GM19452 (cell line): Measurements from ENCODE around the gene CLCN2.
A peak's percentile ranks its signal among the peaks of the same experiment; 100 is the strongest.

Experiments used
- ATAC-seq: cut with Tn5 transposase; IDR thresholded peaks from one replicate; pipeline ENCODE4 v1.9.1; 2021; ENCODE audit not compliant: unreplicated experiment

The CLCN2 gene

GRCh38 chr3:184332370-184333090, 28.9 kb downstream of the CLCN2 start:
- ATAC-seq: no peak

- ATAC-seq: no peak
Observed at GRCh38 chr3:184328516-184328915, 32.9 kb downstream of the CLCN2 start.

GRCh38 chr3:184327171-184327570, 34.2 kb downstream of the CLCN2 start:
- ATAC-seq: no peak

- ATAC-seq: no peak
Observed at GRCh38 chr3:184325715-184326369, 35.6 kb downstream of the CLCN2 start.

- no peak for ATAC-seq
Observed at GRCh38 chr3:184325269-184325668, 36.1 kb downstream of the CLCN2 start.

- no peak for ATAC-seq
Observed at GRCh38 chr3:184323696-184324095, 37.7 kb downstream of the CLCN2 start.

GRCh38 chr3:184322731-184323487, 38.5 kb downstream of the CLCN2 start:
- ATAC-seq: no peak

GRCh38 chr3:184321666-184322065, 39.7 kb downstream of the CLCN2 start:
- ATAC-seq: no peak

- no peak for ATAC-seq
Observed at GRCh38 chr3:184320104-184320445, 41.3 kb downstream of the CLCN2 start.

GRCh38 chr3:184317201-184317600, 44.2 kb downstream of the CLCN2 start:
- no peak for ATAC-seq

- ATAC-seq: no peak
Observed at GRCh38 chr3:184316792-184317191, 44.6 kb downstream of the CLCN2 start.

GRCh38 chr3:184315871-184316661, 45.3 kb downstream of the CLCN2 start:
- ATAC-seq: no peak

- ATAC-seq: no peak
Observed at GRCh38 chr3:184315543-184315867, 45.9 kb downstream of the CLCN2 start.

GRCh38 chr3:184314700-184315542, 46.5 kb downstream of the CLCN2 start:
- peak; percentile 50 for ATAC-seq

- peak; percentile 87 for ATAC-seq
Observed at GRCh38 chr3:184314363-184314699, 47.1 kb downstream of the CLCN2 start, which contains the start of gene EIF4G1. EIF4G1 (plus strand) TSS chr3:184314606; CDS start chr3:184315797, 1,191 bp downstream.

GRCh38 chr3:184311633-184312032, 49.8 kb downstream of the CLCN2 start:
- no peak for ATAC-seq

- ATAC-seq: no peak
Observed at GRCh38 chr3:184308744-184309143, 52.7 kb downstream of the CLCN2 start.

- no peak for ATAC-seq
Observed at GRCh38 chr3:184307915-184308314, 53.5 kb downstream of the CLCN2 start.

- no peak for ATAC-seq
Observed at GRCh38 chr3:184306341-184306972, 54.9 kb downstream of the CLCN2 start.

- ATAC-seq: no peak
Observed at GRCh38 chr3:184305577-184305976, 55.8 kb downstream of the CLCN2 start.
